ENCODE results near the gene ANKH.

The ANKH gene

GRCh38 chr5:14790220-14790619, 81.4 kb downstream of the ANKH start:
- DNase-seq (ENCODE audit: low spot score) = no peak

GRCh38 chr5:14787801-14788579, 83.6 kb downstream of the ANKH start:
- no peak for DNase-seq (ENCODE audit: low spot score)

GRCh38 chr5:14783691-14784090, 87.9 kb downstream of the ANKH start:
- no peak for DNase-seq (ENCODE audit: low spot score)

GRCh38 chr5:14782591-14782990, 89.0 kb downstream of the ANKH start:
- no peak for DNase-seq (ENCODE audit: low spot score)

GRCh38 chr5:14781106-14781505, 90.5 kb downstream of the ANKH start:
- no peak for DNase-seq (ENCODE audit: low spot score)

- DNase-seq (ENCODE audit: low spot score) = no peak
Observed at GRCh38 chr5:14779975-14780374, 91.6 kb downstream of the ANKH start.

GRCh38 chr5:14778792-14779070, 92.8 kb downstream of the ANKH start:
- DNase-seq (ENCODE audit: low spot score) = no peak

GRCh38 chr5:14777932-14778791, 93.4 kb downstream of the ANKH start:
- no peak for DNase-seq (ENCODE audit: low spot score)

GRCh38 chr5:14777187-14777586, 94.4 kb downstream of the ANKH start:
- DNase-seq (ENCODE audit: low spot score) = no peak

- DNase-seq (ENCODE audit: low spot score) = no peak
Observed at GRCh38 chr5:14776602-14777001, 95.0 kb downstream of the ANKH start.

GRCh38 chr5:14775857-14776256, 95.7 kb downstream of the ANKH start:
- DNase-seq (ENCODE audit: low spot score) = no peak

GRCh38 chr5:14773588-14773987, 98.0 kb downstream of the ANKH start:
- no peak for DNase-seq (ENCODE audit: low spot score)

GRCh38 chr5:14771972-14772371, 99.6 kb downstream of the ANKH start:
- no peak for DNase-seq (ENCODE audit: low spot score)

GRCh38 chr5:14771189-14771588, 100.4 kb downstream of the ANKH start:
- no peak for DNase-seq (ENCODE audit: low spot score)

GRCh38 chr5:14768508-14769365, 102.8 kb downstream of the ANKH start:
- no peak for DNase-seq (ENCODE audit: low spot score)

- DNase-seq (ENCODE audit: low spot score) = no peak
Observed at GRCh38 chr5:14767735-14768507, 103.7 kb downstream of the ANKH start.

- no peak for DNase-seq (ENCODE audit: low spot score)
Observed at GRCh38 chr5:14767053-14767452, 104.5 kb downstream of the ANKH start.

- DNase-seq (ENCODE audit: low spot score) = no peak
Observed at GRCh38 chr5:14766584-14766983, 105.0 kb downstream of the ANKH start.

- DNase-seq (ENCODE audit: low spot score) = no peak
Observed at GRCh38 chr5:14765587-14765986, 106.0 kb downstream of the ANKH start.

- DNase-seq (ENCODE audit: low spot score) = no peak
Observed at GRCh38 chr5:14762549-14763216, 108.9 kb downstream of the ANKH start.

- no peak for DNase-seq (ENCODE audit: low spot score)
Observed at GRCh38 chr5:14760548-14761002, 111.0 kb downstream of the ANKH start.
